DND-41 (cell line): Measurements from ENCODE around the gene SND1.

ENCODE experiments used
- EZH2 ChIP-seq: IDR thresholded peaks from 3 replicates; pipeline ENCODE4 v1.6.1; 2012; ENCODE audit warnings: borderline replicate concordance, low read depth, mild to moderate bottlenecking, moderate library complexity, low read length, inconsistent platforms; ENCODE audit not compliant: severe bottlenecking
- TF ChIP-seq, protein P1 (sequence below): IDR thresholded peaks from 2 replicates; pipeline ENCODE4 v1.5.1; 2012; ENCODE audit warnings: borderline replicate concordance, low read length, moderate library complexity, mild to moderate bottlenecking; ENCODE audit not compliant: poor library complexity, severe bottlenecking; ENCODE audit errors: extremely low read depth

DNA sequence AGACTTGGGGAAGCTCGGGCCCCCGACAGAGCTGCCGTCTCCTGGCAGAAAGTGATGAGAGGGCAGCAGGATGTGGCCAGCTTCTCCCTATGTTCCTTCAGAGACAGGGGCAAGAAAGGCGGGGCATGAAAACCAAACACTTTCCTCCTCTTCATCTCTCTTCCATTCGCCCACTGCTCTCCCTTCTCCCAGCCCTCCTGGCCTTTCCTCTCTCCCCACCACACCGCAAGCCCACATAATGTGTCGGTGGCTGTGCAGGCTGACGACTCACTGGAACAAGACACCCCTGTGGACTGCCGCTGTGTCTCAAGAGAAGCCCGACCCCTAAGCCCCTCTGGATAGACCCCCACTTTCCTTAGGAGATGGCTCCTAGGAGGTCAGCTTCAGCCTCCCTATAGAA is 438.5 kb downstream of the SND1 start:
- TF ChIP-seq, protein P1, sequence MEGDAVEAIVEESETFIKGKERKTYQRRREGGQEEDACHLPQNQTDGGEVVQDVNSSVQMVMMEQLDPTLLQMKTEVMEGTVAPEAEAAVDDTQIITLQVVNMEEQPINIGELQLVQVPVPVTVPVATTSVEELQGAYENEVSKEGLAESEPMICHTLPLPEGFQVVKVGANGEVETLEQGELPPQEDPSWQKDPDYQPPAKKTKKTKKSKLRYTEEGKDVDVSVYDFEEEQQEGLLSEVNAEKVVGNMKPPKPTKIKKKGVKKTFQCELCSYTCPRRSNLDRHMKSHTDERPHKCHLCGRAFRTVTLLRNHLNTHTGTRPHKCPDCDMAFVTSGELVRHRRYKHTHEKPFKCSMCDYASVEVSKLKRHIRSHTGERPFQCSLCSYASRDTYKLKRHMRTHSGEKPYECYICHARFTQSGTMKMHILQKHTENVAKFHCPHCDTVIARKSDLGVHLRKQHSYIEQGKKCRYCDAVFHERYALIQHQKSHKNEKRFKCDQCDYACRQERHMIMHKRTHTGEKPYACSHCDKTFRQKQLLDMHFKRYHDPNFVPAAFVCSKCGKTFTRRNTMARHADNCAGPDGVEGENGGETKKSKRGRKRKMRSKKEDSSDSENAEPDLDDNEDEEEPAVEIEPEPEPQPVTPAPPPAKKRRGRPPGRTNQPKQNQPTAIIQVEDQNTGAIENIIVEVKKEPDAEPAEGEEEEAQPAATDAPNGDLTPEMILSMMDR = no peak
- TF ChIP-seq EZH2 = no peak
